Measurements from ENCODE around the gene BEND5. TPM values are rescaled to one million over a fixed set of nuclear protein-coding genes. Genes with fewer than 3 reads are reported as not detected.

The BEND5 gene
- total and polyA plus RNA-seq, 2 of the 4 experiments (the other 2 are of a cell fraction) = 1.1 to 1.3 TPM

- no peak overlapping the region for H2AK9ac ChIP-seq (replicated peaks; ENCODE audit: low read depth, low read length, poor library complexity)
- in situ Hi-C loops (cut with MboI; ENCODE audit: low sequenced_read_pairs) = no loop called here
- H3K56ac ChIP-seq (ENCODE audit: extremely low read depth, insufficient read depth, low read length) = no peak overlapping the region
- WGBS, 2 experiments (ENCODE audit: extremely low coverage in 2 of 2, insufficient read length in 1 of 2) = no CpG with 5 or more reads among the region's 2 CpGs
- no peak for TF ChIP-seq RFX5 (IDR thresholded peaks at IDR 0.05; ENCODE audit: low read depth, low read length)
- no peak for TF ChIP-seq USF2 (IDR thresholded peaks at IDR 0.05; ENCODE audit: low read depth, low read length)
- no peak for TF ChIP-seq MAZ (IDR thresholded peaks at IDR 0.05; ENCODE audit: borderline replicate concordance, low read depth, low read length)
- no peak for TF ChIP-seq NFE2L2 (IDR thresholded peaks at IDR 0.05; ENCODE audit: low read depth, low read length)
- TF ChIP-seq SMC3 (IDR thresholded peaks at IDR 0.05; ENCODE audit: low read depth, low read length) = no peak
- TF ChIP-seq MXI1 (IDR thresholded peaks at IDR 0.05; ENCODE audit: borderline replicate concordance, low read depth, low read length) = no peak
- no peak for TF ChIP-seq RCOR1 (IDR thresholded peaks at IDR 0.05; ENCODE audit: insufficient replicate concordance, low read length)
- no peak for TF ChIP-seq CHD1 (IDR thresholded peaks at IDR 0.05; ENCODE audit: low read depth, low read length)
- TF ChIP-seq BHLHE40 (IDR thresholded peaks at IDR 0.05; ENCODE audit: low read depth, low read length) = no peak
- TF ChIP-seq ELK1 (IDR thresholded peaks at IDR 0.05; ENCODE audit: borderline replicate concordance, low read depth, low read length) = no peak
- TF ChIP-seq POLR2A (IDR thresholded peaks at IDR 0.05; ENCODE audit: low read depth, low read length) = no peak
- no peak for TF ChIP-seq CEBPB (IDR thresholded peaks at IDR 0.05; ENCODE audit: low read depth, low read length)
- no peak for TF ChIP-seq FOS (IDR thresholded peaks at IDR 0.05; ENCODE audit: low read depth, low read length)
- TF ChIP-seq CTCF (conservative IDR thresholded peaks at IDR 0.05; ENCODE audit: low read depth, low read length) = no peak
- no peak for TF ChIP-seq RAD21 (IDR thresholded peaks at IDR 0.05; ENCODE audit: low read length)
- DNase-seq = no peak
- ATAC-seq (ENCODE audit: low read depth) = no peak
- no peak overlapping the region for H3K14ac ChIP-seq (replicated peaks; ENCODE audit: low read depth, low read length)
- H3K4ac ChIP-seq (ENCODE audit: low read depth, low read length) = no peak overlapping the region
- no peaks in the 10 kb centered on the region for H4K20me1 ChIP-seq (ENCODE audit: insufficient read depth, low read length)
- H4K91ac ChIP-seq (ENCODE audit: insufficient read depth, low read depth, low read length) = no peak overlapping the region
- no peak overlapping the region for H2AFZ ChIP-seq (replicated peaks; ENCODE audit: low read length, poor library complexity)
- no TSS peak for BruUV-seq (replicated peaks)
- intact Hi-C loops (cut with micrococcal nuclease) = no loop called here
- no peak overlapping the region for H3K4me2 ChIP-seq (ENCODE audit: low read depth, low read length)
- ChIA-PET CTCF (no interaction called here), POLR2A (ENCODE audit: unreplicated experiment) (no interaction called here)
- H3K9me1 ChIP-seq (ENCODE audit: insufficient read depth, low read length) = no peaks in the 10 kb centered on the region
- H2BK5ac ChIP-seq (ENCODE audit: low read depth, low read length, poor library complexity, severe bottlenecking) = no peak overlapping the region
- H4K5ac ChIP-seq (ENCODE audit: low read depth, low read length) = no peak overlapping the region
- no peak overlapping the region for H2BK15ac ChIP-seq (ENCODE audit: low read depth, low read length)
- no peaks in the 10 kb centered on the region for H3K9me3 ChIP-seq (ENCODE audit: control insufficient read depth, insufficient read depth, low read length)
- dilution Hi-C loops (cut with HindIII; ENCODE audit: low sequenced_read_pairs, unreplicated experiment) = no loop called here
- no peaks in the 10 kb centered on the region for H3K4me1 ChIP-seq (ENCODE audit: control insufficient read depth, insufficient read depth, low read length)
- H3K23ac ChIP-seq (ENCODE audit: low read depth, low read length) = no peak overlapping the region
- H2AK5ac ChIP-seq (ENCODE audit: low read depth, low read length) = no peak overlapping the region
- H4K8ac ChIP-seq (ENCODE audit: low read depth in 2 of 2, low read length in 2 of 2) = no peak overlapping the region
- H3K27ac ChIP-seq (ENCODE audit: insufficient read depth, low read length) = no peak overlapping the region
- no peaks in the 10 kb centered on the region for H3K79me1 ChIP-seq (ENCODE audit: low read depth in 1 of 2, low read length in 2 of 2)
- H3K9ac ChIP-seq (ENCODE audit: low read depth, low read length) = no peak overlapping the region
- H2BK120ac ChIP-seq (ENCODE audit: low read depth, low read length) = no peak overlapping the region
- no peak overlapping the region for H2BK20ac ChIP-seq (ENCODE audit: low read depth, low read length)
- no peak overlapping the region for H3K18ac ChIP-seq (ENCODE audit: low read depth, low read length)
- no peaks in the 10 kb centered on the region; the same call in 1 of the 2 replicates for H3K36me3 ChIP-seq (ENCODE audit: control insufficient read depth, insufficient read depth, low read length)
- no peak overlapping the region for H3K4me3 ChIP-seq (ENCODE audit: insufficient read depth, low read depth, low read length)
- H3K27me3 ChIP-seq (ENCODE audit: control insufficient read depth, insufficient read depth, low read length) = no peaks in the 10 kb centered on the region
Measured at GRCh38 chr1:48744032-48744431, 32.7 kb downstream of the BEND5 start.
